GM19099 (cell line): Measurements from ENCODE around the gene BORCS5.

ENCODE experiments used
- POLR2A ChIP-seq: IDR thresholded peaks from 3 replicates; pipeline ENCODE4 v1.6.1; 2011; ENCODE audit warnings: low read depth; ENCODE audit not compliant: insufficient read length; ENCODE audit errors: extremely low read depth

The BORCS5 gene

GRCh38 chr12:12454315-12454714 is 97.4 kb downstream of the BORCS5 start:
- TF ChIP-seq POLR2A, result no peak

GRCh38 chr12:12456637-12457036 is 99.8 kb downstream of the BORCS5 start:
- TF ChIP-seq POLR2A, result no peak

- no peak for TF ChIP-seq POLR2A
Measured at GRCh38 chr12:12460935-12461922, 104.4 kb downstream of the BORCS5 start.

GRCh38 chr12:12461923-12462315 is 105.0 kb downstream of the BORCS5 start:
- no peak for TF ChIP-seq POLR2A

DNA sequence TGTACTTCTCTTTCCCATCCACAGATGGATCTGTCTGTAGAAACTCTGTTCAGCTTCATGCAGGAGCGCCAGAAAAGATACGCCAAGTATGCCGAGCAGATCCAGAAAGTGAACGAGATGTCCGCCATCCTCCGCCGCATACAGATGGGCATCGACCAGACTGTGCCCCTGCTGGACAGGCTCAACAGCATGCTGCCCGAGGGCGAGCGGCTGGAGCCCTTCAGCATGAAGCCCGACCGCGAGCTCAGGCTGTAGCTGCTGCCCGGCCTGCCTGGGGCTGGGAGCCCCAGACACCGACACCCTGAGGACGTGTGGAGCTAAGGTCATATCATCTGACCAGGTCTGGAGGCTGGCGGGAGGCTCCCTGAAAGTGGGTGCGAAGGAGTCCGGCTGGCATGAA is 108.6 kb downstream of the BORCS5 start:
- TF ChIP-seq POLR2A, result no peak

DNA sequence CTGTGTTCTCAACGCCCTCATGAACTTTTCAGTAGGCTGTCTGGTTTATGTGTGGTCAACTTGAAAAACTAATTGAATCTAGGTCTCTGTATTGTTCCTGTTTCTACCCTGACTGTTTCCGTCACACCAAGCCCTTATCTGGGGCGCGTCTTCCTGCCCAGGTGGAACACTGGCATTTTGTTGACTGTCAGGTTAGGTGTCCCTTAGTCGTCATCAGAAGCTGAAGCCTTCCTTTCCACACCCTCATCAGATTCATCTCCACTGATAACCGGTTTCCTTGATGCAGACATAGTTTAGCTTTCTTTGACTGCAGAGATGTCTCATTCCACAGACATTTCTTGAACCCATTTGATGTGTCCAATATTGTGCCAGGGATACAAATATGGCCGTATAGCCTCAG is 109.3 kb downstream of the BORCS5 start:
- no peak for TF ChIP-seq POLR2A

DNA sequence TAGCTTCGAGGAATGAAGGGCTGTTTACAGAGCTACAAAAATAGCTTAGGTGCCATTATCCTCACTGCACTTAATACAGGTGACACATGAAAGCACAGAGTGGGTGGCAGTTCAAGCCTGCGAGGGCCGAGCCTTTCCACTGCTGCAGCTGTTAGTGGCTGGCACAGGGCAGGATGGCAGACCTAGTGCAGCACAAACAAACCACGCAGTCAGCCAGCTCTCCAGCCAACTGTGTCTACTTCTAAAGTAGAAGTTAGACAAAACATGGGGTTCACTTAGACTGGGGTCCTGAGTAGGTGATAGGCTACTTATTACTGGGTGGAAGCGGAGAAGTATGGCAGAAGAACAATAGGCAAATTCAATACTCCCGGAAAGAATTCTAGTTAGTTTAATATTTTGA is 110.4 kb downstream of the BORCS5 start:
- no peak for TF ChIP-seq POLR2A

DNA sequence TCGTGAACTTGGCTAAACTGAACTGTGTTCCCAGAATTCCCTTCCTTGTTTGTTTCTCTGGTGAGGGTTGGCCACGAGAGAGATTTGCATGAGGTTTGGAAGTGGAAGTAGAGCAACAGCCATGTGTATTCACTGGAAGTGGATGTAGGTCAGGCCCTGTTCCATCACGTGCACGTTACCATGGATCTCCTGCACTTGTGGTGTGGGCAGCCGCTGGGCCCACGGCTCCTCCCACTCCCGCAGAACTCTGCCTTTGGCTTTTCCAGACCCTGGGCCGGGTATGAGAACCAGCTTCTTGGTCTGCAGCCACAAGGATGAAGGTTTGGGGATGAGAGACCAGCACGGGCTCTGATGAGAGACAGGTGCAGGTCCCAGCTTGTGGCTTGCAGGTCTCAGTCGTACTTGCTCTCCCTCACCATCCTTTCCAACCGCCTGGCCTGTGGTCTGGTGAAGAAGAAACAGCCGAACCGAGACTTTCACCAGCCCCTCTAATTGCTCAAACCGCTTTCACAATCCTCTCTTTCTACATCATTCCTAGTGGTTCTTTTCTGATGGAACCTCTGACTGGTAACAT is 110.9 kb downstream of the BORCS5 start:
- no peak for TF ChIP-seq POLR2A

- TF ChIP-seq POLR2A, result no peak
Measured at GRCh38 chr12:12468575-12468974, 111.7 kb downstream of the BORCS5 start.

DNA sequence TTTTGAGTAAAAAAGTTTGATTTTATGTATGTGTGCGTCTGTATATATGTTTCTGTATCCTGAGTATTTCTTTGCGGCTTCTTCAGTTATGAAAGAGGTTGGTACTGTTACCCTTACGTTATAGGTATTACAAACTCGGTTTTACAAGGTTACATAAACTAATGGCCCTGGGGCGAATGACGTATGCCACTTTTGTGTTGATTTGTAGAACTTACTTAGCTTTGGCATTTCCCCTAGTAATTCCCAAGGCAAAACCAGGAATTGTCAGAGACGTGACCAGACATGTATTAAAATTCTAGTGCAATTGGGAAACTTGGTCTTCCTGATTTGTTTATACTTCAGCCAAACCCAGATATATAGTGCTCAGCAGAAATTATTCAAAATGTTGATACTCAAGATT is 112.5 kb downstream of the BORCS5 start:
- TF ChIP-seq POLR2A, result no peak

GRCh38 chr12:12470751-12471306 is 114.0 kb downstream of the BORCS5 start:
- TF ChIP-seq POLR2A, result no peak

GRCh38 chr12:12473223-12473622 is 116.3 kb downstream of the BORCS5 start:
- no peak for TF ChIP-seq POLR2A

DNA sequence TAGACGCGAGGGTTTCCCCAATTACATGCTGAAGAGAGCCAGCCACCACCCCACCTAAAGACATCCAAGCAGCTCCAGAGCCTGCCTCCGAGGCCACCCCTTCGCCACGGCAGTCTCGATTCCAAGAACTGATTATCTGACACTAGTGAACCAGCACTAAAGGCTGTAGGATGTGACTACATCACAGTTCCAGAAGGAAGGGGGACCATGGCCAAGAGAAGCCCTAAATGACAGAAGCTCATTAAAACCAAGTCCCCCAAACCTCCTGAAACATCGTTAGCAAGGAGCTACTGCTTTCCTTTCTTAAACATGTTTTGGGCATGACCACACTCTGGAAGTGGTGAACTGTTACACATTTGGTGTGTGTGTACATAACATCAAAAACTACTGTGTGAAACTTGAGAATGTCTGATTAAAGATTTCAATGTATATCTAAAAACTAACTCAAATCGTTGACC is 117.6 kb downstream of the BORCS5 start:
- TF ChIP-seq POLR2A, result no peak

DNA sequence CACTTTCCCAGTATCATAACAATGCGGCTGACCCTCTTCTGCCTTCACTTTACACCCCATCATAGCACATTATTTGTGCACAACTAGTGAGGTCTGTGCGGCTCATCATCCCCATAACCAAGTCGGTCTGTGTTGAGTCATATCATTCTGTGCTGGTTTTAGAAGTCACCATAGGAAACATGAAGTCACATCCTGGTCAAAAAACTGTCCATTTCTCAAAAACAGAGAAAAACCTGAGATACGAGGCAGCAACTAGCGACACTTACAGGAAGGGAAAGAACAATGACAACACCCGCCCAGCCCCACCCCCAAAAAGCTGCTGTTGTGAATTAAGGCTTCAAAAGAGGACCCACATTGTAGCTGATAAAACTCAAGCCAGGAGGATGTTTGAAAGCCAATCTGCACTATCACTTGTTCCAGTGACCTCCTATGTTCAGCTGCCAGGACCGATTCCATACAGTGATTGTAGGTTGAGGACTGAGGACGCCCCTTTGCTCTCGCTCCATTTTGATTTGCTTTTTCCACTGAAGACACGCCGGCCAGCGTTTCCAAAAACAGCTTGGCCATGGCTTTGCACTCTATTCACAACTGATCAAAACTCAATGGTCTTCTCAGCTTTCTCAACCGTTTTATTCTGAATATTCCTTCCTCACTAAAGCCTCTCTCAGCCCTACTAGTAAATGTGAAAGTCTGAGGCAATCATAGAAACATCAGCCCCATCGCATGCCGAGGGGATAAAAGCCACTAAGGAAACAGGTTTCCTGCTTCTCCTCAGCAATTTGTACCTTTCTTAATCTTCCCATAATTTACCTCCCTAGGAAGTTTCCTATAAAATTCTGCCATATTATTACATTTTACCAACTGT is 118.3 kb downstream of the BORCS5 start:
- TF ChIP-seq POLR2A, result peak; percentile 37
